PC-3 (cell line): ENCODE data around the gene F2RL1. TPM values are rescaled to one million over a fixed set of nuclear protein-coding genes. Genes with fewer than 3 reads are reported as not detected.
A peak's percentile ranks its signal among the peaks of the same experiment; 100 is the strongest.

Source experiments
- ATAC-seq: fragments of 200-7000 bp; cut with Tn5 transposase; 2 replicates; pipeline ENCODE4 v1.9.1; 2020; ENCODE audit warnings: mild to moderate bottlenecking, moderate library complexity
- BruUV-seq: library from RNA; stranded (reverse); fragments of 400-500 nt; replicated peaks from 2 replicates; lab custom pipeline; 2021; lab: Mats Ljungman, UMichigan
- CTCF ChIA-PET: fragments of 300-600 bp; sonication (Branson Sonifier 250); formaldehyde crosslinking; loops from one replicate; lab custom pipeline; 2022; ENCODE audit warnings: antibody characterized with exemption; lab: Charles Lee
- POLR2A ChIA-PET: fragments of 300-600 bp; sonication (Branson Sonifier 250); formaldehyde crosslinking; loops from one replicate; lab custom pipeline; 2022; ENCODE audit warnings: antibody characterized with exemption; ENCODE audit not compliant: unreplicated experiment; lab: Charles Lee
- DNase-seq: peaks from one replicate; pipeline ENCODE4 v3.0.0-alpha.2; 2015
- H2AFZ ChIP-seq: fragments of 300-600 bp; sonication (generic); 2 replicates; pipeline ENCODE4 v1.6.0; 2016; ENCODE audit warnings: antibody characterized with exemption, low read length
- H3F3A ChIP-seq: fragments of 300-600 bp; sonication (generic); one replicate; pipeline ENCODE4 v1.6.0; 2017; ENCODE audit warnings: antibody characterized with exemption, low read length, control low read depth, mild to moderate bottlenecking; ENCODE audit not compliant: unreplicated experiment
- H3K27ac ChIP-seq: fragments of 300-600 bp; sonication (generic); 2 replicates; pipeline ENCODE4 v1.5.1; 2016; ENCODE audit warnings: mild to moderate bottlenecking, low read length
- H3K27me3 ChIP-seq: fragments of 300-600 bp; sonication (generic); 2 replicates; pipeline ENCODE4 v1.6.1; 2016; ENCODE audit warnings: low read length, mixed read lengths
- H3K36me3 ChIP-seq: fragments of 300-600 bp; sonication (generic); 2 replicates; pipeline ENCODE4 v1.6.1; 2016; ENCODE audit warnings: low read depth, mixed run types, low read length, mixed read lengths
- H3K4me1 ChIP-seq: fragments of 300-600 bp; sonication (generic); 2 replicates; pipeline ENCODE4 v1.5.1; 2016; ENCODE audit warnings: low read length; ENCODE audit not compliant: insufficient read depth
- H3K4me2 ChIP-seq: fragments of 300-600 bp; sonication (generic); 2 replicates; pipeline ENCODE4 v1.6.0; 2016; ENCODE audit warnings: low read length
- H3K4me3 ChIP-seq: fragments of 300-600 bp; sonication (generic); 2 replicates; pipeline ENCODE4 v1.5.1; 2016; ENCODE audit warnings: mild to moderate bottlenecking, low read length, mixed read lengths
- H3K79me2 ChIP-seq: fragments of 300-600 bp; sonication (generic); 2 replicates; pipeline ENCODE4 v1.6.1; 2017; ENCODE audit warnings: low read length, mixed read lengths
- H3K9ac ChIP-seq: fragments of 300-600 bp; sonication (generic); 2 replicates; pipeline ENCODE4 v1.6.0; 2016; ENCODE audit warnings: mild to moderate bottlenecking, low read length
- H3K9me2 ChIP-seq: fragments of 300-600 bp; sonication (generic); replicated peaks from 2 replicates; pipeline ENCODE4 v1.6.1; 2016; ENCODE audit warnings: mixed run types, low read length, mixed read lengths
- H3K9me3 ChIP-seq: fragments of 300-600 bp; sonication (generic); 2 replicates; pipeline ENCODE4 v1.6.1; 2016; ENCODE audit warnings: low read length, mixed read lengths
- H4K20me1 ChIP-seq: fragments of 300-600 bp; sonication (generic); 2 replicates; pipeline ENCODE4 v1.6.1; 2016; ENCODE audit warnings: low read length, mixed read lengths
- CTCF ChIP-seq: fragments of 300-600 bp; sonication (generic); conservative IDR thresholded peaks from 2 replicates; pipeline ENCODE4 v1.5.1; 2017; ENCODE audit warnings: antibody characterized with exemption, low read depth, mild to moderate bottlenecking, low read length
- EZH2 ChIP-seq: fragments of 300-600 bp; sonication (generic); IDR thresholded peaks from one replicate; pipeline ENCODE4 v1.6.1; 2017; ENCODE audit warnings: antibody characterized with exemption, mild to moderate bottlenecking, low read length; ENCODE audit not compliant: unreplicated experiment
- EZH2phosphoT487 ChIP-seq: fragments of 300-600 bp; sonication (generic); IDR thresholded peaks from 2 replicates; pipeline ENCODE4 v1.6.1; 2018; ENCODE audit warnings: mild to moderate bottlenecking, antibody characterized with exemption, low read length, borderline replicate concordance
- intact Hi-C: fragments of 100-400 bp; cut with micrococcal nuclease; formaldehyde crosslinking; loops from 2 replicates; pipeline ENCODE4 v1.9.0; 2023
- total RNA-seq: library from RNA; depleted of rRNA; stranded (reverse); fragments of >200 nt; gene quantifications from 2 replicates; pipeline ENCODE4 v1.2.3, GENCODE V29; 2014

Gene F2RL1
- total RNA-seq, 1 experiment from 2014 or later = 167 TPM

GRCh38 chr5:76859591-76860247 lies 40.9 kb downstream of the F2RL1 start:
- no peaks in the 10 kb centered on the region for H3K79me2 ChIP-seq
- no peak overlapping the region for H3K4me3 ChIP-seq
- H3K4me1 ChIP-seq = peaks cover 7% of the 10 kb centered on the region; the same call in 1 of the 2 replicates
- H3K9me2 ChIP-seq = no peaks in the 10 kb centered on the region
- no TSS peak for BruUV-seq
- DNase-seq (no peak), ATAC-seq (no peak)
- intact Hi-C loops = loop anchor here (2.0 to 10.0 kb wide), 3 partner anchors 259 to 575 kb away; no protein-coding TSS in a partner anchor
- no peaks in the 10 kb centered on the region for H4K20me1 ChIP-seq
- no peak overlapping the region for H3K4me2 ChIP-seq
- H2AFZ ChIP-seq = no peak overlapping the region
- no peaks in the 10 kb centered on the region for H3K9me3 ChIP-seq
- no peaks in the 10 kb centered on the region for H3F3A ChIP-seq
- CTCF ChIA-PET = no interaction called here
- TF ChIP-seq EZH2 = no peak
- TF ChIP-seq CTCF = no peak
- no peak for TF ChIP-seq EZH2phosphoT487
- H3K27ac ChIP-seq = no peak overlapping the region
- no peak overlapping the region for H3K9ac ChIP-seq
- no peaks in the 10 kb centered on the region for H3K36me3 ChIP-seq
- POLR2A ChIA-PET = no interaction called here
- H3K27me3 ChIP-seq = no peaks in the 10 kb centered on the region

- no TSS peak for BruUV-seq
- 0 out of 2 replicates have a peak overlapping the region, but pooled peaks have one; percentile 3 for H3K4me2 ChIP-seq
Observed at GRCh38 chr5:76861612-76862011, 42.8 kb downstream of the F2RL1 start.

More at GRCh38 chr5:76861612-76862011, 42.8 kb downstream of the F2RL1 start:
- H3K9me2 ChIP-seq = no peaks in the 10 kb centered on the region
- peak; percentile 44 for DNase-seq
- H3K4me3 ChIP-seq = no peak overlapping the region
- no peaks in the 10 kb centered on the region for H3K27me3 ChIP-seq
- H3K36me3 ChIP-seq = no peaks in the 10 kb centered on the region
- ATAC-seq = peak; percentile 85
- H3F3A ChIP-seq = no peaks in the 10 kb centered on the region
- H3K9ac ChIP-seq = no peak overlapping the region
- no peaks in the 10 kb centered on the region for H4K20me1 ChIP-seq
- H3K4me1 ChIP-seq = peaks cover 7% of the 10 kb centered on the region; the same call in 1 of the 2 replicates
- 0 out of 2 replicates have a peak overlapping the region, but pooled peaks have one; percentile 26 for H3K27ac ChIP-seq
- TF ChIP-seq EZH2 (no peak), EZH2phosphoT487 (no peak), CTCF (no peak)
- intact Hi-C loops = loop anchor here (2.0 to 10.0 kb wide), 3 partner anchors 261 to 573 kb away; no protein-coding TSS in a partner anchor
- no peaks in the 10 kb centered on the region for H3K79me2 ChIP-seq
- no peak overlapping the region for H2AFZ ChIP-seq
- ChIA-PET CTCF (no interaction called here), POLR2A (no interaction called here)
- H3K9me3 ChIP-seq = no peaks in the 10 kb centered on the region
